CD1c-positive myeloid dendritic cell (primary cell): ENCODE measurements around the gene ZKSCAN5.

ENCODE experiments used
- DNase-seq: peaks from one replicate; pipeline ENCODE4 v3.0.0-alpha.2; 2016; ENCODE audit errors: extremely low spot score

ZKSCAN5 gene

DNA sequence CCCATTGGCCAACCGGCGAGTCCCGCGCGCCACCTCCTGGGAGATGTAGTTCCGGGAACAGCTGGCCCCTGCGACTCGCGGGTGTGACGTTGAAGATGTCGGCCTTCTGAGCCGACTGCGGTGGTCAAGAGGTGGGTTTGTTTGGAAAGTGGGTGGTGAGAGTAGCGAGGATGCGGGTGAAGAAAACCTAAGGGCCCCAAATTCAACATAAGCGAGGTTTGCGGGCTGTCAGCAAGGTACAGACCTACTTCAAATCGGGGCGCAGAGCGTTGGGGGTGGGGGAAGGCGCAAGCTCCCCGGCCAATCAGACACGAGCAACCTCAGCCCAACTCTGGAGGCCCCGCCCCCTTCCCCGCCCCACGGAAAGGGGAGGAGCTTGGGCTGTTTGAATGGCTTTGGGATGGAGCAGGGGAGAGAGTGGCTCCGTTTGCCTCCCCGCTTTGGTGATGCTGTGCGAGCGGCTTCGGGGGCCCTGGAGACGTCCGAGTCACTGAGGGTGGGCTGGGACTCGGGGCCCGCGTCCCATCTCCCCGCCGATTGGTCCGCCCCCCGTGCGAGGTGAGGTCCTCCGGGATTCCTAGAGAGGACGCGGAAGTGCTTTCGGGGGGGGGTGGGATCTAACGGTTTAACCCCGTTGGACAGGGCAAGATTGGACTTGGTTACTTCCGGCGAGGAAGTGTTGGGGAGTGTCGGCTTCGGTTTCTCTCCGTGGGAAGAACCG, at the start of gene ZKSCAN5:
Gene ZKSCAN5 (plus strand): TSS at position 60 of the 721 bp plus-strand sequence. CDS start 1,383 bp downstream, outside the sequence.
- DNase-seq = peak; percentile 98

DNA sequence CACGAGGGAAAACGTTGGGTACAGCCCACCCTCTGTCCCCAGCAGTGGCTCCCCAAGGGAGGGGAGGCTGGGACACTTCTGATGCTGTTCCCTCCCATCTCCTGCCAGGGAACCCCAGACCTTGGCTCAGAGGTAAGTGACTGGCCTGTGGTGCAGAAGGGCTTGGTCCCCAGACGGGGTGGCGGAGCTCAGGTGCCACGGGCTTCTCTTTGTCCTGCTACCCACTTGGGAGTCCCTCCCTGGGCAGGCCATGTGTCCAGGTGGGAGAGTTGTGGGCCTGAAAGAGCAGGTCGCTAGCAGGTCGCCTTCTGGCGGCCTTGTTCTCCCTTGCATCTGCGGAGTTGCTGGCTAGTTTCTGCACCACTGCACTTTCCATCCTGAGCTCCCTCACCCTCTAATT, 48.6 kb upstream of the ZKSCAN5 start:
- DNase-seq = no peak

DNA sequence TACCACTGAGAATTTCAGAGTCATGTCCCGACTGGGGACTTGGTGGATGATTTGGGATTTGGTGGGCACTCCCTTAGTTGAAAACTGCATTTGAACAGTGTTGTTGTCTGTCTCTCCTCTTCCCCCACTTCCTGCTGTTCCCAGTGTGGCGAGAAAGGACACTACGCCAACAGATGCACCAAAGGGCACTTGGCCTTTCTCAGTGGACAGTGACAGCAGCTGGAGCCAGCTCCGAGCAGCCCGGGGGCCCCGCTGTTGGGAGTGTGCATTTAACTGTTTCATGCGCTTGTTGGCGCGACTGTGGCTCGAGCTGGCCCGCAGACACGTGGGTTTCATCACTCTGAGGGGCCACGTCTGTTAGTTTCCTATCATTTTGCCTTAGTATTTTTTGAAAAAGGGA, 48.2 kb upstream of the ZKSCAN5 start:
- no peak for DNase-seq

DNA sequence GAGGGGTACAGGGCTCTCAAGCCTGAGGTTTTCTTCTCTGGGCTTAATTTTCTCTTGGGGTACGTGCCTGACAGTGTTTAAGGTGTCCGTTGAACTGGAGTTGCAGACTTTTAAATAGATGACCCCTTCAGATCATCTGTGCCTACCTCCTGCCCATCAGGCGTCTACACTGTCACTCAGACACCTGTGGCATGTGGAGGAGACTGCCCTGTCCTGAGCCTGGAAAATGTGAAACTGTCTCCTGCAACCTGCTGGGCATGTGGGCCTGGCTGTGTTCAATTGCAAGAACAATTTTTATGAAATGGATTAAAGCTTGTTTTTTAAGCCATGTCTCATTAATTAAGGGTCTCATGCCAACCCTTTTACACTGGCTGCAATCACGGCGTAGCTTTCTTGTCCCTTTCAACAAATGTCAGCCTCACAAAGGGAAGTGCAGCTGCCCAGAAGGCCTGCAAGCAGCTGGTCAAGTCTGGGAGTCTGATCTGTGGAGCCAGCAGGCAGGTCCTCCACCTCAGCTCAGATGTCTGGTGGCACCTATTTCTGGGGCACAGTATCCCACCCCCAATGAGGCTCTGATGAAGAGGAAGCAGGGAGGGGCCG, 47.3 kb upstream of the ZKSCAN5 start:
- DNase-seq = no peak

- DNase-seq = no peak
Measured at GRCh38 chr7:99457650-99458493, 46.6 kb upstream of the ZKSCAN5 start.

DNA sequence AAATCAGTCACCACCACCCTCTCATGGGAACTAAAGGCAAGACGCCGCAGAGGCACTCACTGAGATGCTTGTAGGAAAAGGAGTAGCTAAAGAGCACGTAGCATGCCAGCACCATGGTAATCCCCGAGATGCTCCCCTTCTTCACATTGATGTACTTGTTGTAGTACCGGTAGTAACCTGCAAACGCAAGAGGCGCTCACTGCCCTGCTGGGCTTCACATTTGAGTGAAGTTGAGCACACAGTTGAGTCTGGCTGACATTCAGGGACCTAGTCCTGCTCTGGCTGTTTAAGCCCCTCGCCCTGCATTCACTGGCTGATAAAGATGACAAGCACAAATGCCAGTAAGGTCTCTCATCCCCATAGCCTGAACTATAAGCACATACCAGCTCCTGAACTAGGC, 45.4 kb upstream of the ZKSCAN5 start:
- peak; percentile 26 for DNase-seq

GRCh38 chr7:99460651-99461050, 43.8 kb upstream of the ZKSCAN5 start:
- DNase-seq = no peak

DNA sequence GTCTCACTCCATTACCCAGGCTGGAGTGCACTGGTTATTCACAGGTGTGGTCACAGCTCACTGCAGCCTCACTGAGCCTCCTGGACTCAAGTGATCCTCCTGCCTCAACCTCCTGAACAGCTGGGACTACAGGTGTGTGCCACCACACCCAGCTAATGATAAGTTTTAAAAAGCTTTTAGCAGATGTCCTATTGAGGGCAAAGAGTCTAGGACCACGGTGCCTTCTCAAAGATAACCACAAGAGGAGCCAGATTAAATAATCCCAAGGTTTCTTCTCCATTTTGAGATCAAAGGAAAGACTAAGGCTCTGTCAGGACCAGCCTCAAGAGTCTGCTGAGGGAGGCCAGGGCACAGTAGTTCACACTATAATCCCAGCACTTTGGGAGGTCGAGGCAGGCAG, 43.2 kb upstream of the ZKSCAN5 start:
- no peak for DNase-seq

DNA sequence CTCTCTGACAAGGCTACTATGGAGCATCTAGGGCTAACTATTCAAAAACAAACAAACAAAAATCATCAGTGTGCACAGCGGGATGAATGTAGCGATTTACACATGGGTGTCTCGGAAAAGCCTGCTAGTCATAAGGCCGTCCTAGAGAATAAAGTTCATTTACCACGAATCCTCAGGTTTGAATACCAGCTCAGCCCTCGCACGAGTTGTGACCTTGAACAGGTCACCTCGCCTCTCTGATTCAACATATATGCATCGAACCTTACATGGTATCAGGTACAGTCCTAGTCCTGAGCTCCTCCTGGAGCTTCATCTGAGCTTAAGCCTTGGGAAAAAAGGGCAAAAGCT, 39.1 kb upstream of the ZKSCAN5 start:
- DNase-seq = no peak

- DNase-seq = no peak
Measured at GRCh38 chr7:99468336-99468918, 36.0 kb upstream of the ZKSCAN5 start.

DNA sequence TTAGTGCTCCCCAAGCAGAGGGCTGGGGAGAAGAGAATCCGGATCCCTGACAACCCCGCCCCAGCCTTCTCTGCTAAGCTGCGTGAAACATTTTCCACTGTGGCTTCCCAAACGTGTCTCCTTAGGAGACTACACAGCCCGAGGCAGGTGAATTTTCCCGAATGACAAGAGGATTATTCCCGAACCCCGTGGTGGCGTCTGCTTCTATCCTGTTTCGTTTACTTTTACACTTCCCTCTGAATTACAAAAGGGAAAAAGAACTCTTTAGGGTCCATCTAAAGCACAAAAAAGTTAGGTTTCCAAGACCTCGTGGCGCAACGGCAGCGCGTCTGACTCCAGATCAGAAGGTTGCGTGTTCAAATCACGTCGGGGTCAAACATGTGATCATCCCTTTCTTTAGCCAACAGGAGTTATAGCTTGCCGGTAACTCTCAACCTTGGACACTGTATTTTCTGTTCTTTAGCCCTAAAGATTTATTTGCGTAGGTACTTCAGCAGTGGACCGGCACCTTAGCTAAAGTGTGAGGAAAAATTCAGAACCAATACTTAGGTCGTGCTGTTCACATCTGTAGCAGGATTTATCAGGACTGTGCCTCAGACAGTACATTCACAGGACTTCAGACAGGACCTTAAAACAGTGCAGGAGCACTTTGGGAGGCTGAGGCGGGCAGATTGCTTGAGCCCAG, 34.9 kb upstream of the ZKSCAN5 start:
- no peak for DNase-seq

DNA sequence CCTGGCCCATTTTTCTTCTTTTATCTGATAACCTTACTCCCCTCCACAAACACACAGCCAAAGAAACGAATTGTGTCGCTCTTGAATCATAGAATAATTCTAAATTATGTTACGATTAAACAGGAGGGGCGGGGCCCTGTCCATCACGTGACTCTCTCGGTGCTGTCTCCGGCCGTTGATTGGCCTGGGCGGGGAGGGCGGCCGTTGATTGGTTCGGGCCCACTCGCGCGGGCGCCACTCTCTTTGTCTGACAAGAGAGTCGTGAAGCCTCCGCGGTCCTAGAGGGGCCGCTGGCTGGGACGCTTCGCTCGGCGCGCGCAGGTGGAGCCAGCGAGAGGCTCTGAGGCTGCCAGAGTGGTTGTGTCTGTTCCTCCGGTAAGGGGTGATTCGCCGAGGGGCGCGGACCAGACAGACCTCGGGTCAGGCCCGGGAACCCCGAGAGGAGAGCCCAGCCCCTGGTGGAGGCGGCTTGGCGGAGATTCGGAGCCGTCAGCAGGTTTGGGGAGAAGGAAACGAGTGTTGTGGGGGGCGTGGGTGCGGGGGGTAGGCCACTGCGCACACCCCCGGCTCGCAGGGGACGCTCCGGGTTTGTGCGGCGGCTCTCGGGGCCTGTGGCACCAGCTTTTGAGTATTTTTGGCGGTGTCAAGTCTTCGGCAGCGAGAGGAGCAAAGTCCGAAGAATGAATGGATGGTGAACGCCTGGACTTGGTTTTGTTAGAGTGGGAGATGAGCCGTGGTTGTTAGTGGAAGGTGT, 31.7 kb upstream of the ZKSCAN5 start, which contains the start of gene ZNF789:
Gene ZNF789 (plus strand): TSS at position 330 of the 754 bp plus-strand sequence. CDS start 3,567 bp downstream, outside the sequence.
- DNase-seq = peak; percentile 98

- DNase-seq = peak; percentile 83
Measured at GRCh38 chr7:99473315-99473596, 31.2 kb upstream of the ZKSCAN5 start.

DNA sequence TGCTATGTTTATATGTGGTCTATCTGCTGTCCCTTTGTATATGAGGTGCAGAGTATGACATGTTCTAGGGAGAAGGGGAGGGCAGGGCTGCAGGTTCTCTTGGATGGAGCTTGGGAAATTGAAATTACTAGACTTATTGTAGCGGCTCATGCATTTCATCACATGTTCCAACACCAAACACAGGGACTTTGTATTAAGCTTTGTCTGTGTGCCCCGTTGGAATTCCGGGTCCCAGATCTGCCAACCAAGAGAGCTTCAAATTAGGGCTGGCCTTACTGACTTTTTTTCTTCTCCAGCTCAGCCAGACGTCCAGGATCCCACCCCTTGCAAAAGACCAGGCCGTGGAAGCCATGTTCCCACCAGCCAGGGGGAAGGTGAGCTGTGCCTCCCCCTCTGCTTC, 28.4 kb upstream of the ZKSCAN5 start:
- DNase-seq = no peak

DNA sequence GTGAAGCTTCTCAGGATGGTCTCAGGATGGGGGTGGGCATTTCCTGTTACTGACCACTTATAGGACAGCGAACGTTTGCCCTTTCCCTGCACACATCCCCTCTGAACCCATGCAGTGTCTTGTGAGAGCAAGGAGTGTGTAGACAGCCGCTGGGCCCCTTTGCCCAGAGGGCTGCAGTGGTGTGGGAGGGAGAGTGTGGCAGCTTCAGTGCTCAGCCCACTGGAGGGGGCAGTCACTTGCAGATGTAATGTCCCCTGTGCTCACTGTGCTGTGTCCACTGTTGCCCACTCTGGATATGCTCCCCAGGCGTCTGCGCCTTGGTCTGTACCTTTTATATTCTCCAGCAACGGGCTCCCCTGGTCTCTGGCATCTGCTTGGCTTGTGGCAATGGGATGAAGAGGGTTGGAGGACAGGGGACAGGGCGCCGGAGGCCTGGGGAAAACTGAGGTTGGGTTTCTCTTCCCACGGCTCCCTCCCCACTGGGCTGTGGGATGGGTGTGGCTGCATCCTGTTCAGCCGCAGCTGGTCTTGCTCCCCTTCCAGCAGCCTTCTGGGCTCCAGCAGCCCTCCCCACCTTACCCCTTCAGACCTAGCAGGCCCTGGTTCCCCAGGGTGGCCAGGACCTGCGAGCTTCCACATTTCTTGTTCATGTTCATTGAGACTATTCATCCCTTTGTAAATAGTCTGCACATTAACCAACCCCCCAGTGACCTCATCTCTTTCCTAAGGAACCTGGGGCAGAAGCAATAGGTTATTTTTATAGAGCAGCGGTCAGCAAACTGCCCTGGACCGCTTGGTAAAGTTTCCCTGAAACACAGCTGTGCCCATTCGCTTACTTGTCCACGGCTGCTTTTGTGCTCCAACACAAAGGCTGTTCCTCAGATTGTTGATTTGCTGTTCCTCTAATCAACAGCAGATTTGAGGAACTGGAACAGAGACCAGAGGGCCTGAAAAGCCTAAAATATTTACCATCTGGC, 25.7 kb upstream of the ZKSCAN5 start:
- peak; percentile 23 for DNase-seq

- no peak for DNase-seq
Measured at GRCh38 chr7:99485094-99485493, 19.4 kb upstream of the ZKSCAN5 start.

GRCh38 chr7:99489235-99489634, 15.2 kb upstream of the ZKSCAN5 start:
- no peak for DNase-seq

GRCh38 chr7:99490878-99491277, 13.6 kb upstream of the ZKSCAN5 start:
- no peak for DNase-seq

DNA sequence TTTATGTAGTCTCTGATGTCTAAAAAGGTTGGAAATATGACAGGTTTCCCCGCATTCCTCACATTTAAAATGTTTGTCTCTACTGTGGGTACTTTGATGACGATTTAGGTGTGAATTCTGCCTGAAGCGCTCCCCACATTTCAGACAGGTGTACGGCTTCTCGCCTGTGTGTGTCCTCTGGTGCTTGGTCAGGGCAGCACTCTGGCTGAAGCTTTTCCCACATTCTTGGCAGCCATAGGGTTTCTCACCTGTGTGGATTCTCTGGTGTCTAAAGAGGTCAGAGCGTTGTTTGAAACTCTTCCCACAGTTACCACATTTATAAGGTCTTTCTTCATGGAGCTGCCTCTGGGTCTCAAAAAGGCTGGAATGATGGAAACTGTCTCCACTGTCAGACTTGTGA, 10.6 kb upstream of the ZKSCAN5 start:
- DNase-seq = no peak
